IMR-90 (cell line): ENCODE data around the gene SIRT2. TPM values are rescaled to one million over a fixed set of nuclear protein-coding genes. Genes with fewer than 3 reads are reported as not detected.

Experiments
- ATAC-seq: fragments of 200-7000 bp; cut with Tn5 transposase; 2 replicates; pipeline ENCODE4 v1.9.1; 2020; ENCODE audit warnings: low read depth, mild to moderate bottlenecking, moderate library complexity
- BruUV-seq: library from RNA; stranded (reverse); fragments of 400-500 nt; replicated peaks from 2 replicates; lab custom pipeline; 2021; lab: Mats Ljungman, UMichigan
- CTCF ChIA-PET: fragments of 300-600 bp; formaldehyde crosslinking; extraction: SDS; loops from one replicate; lab custom pipeline; 2021; ENCODE audit warnings: antibody characterized with exemption; lab: Yijun Ruan, JAX
- POLR2A ChIA-PET: fragments of 300-600 bp; sonication (Branson Sonifier 250); formaldehyde crosslinking; loops from one replicate; lab custom pipeline; 2022; ENCODE audit warnings: antibody characterized with exemption; ENCODE audit not compliant: unreplicated experiment; lab: Charles Lee
- DNase-seq: peaks from one replicate; pipeline ENCODE4 v3.0.0; 2013
- H2AFZ ChIP-seq: replicated peaks from 2 replicates; pipeline ENCODE3; 2013; ENCODE audit warnings: low read length, mild to moderate bottlenecking; ENCODE audit not compliant: poor library complexity
- H2AK5ac ChIP-seq: 2 replicates; pipeline ENCODE4 v1.6.1; 2013; ENCODE audit warnings: low read depth, low read length, inconsistent platforms
- H2AK9ac ChIP-seq: replicated peaks from 2 replicates; pipeline ENCODE3; 2013; ENCODE audit warnings: mild to moderate bottlenecking, low read depth, low read length, moderate library complexity; ENCODE audit not compliant: poor library complexity
- H2BK120ac ChIP-seq: 2 replicates; pipeline ENCODE4 v1.6.1; 2013; ENCODE audit warnings: low read depth, low read length, inconsistent platforms
- H2BK15ac ChIP-seq: 3 replicates; pipeline ENCODE4 v1.6.1; 2013; ENCODE audit warnings: low read depth, low read length, inconsistent platforms
- H2BK20ac ChIP-seq: 2 replicates; pipeline ENCODE4 v1.6.1; 2013; ENCODE audit warnings: low read depth, mild to moderate bottlenecking, inconsistent platforms, low read length, moderate library complexity
- H2BK5ac ChIP-seq: 2 replicates; pipeline ENCODE4 v1.6.1; 2013; ENCODE audit warnings: mild to moderate bottlenecking, low read depth, low read length, inconsistent platforms; ENCODE audit not compliant: poor library complexity, severe bottlenecking
- H3K14ac ChIP-seq: replicated peaks from 2 replicates; pipeline ENCODE4 v1.6.1; 2013; ENCODE audit warnings: low read depth, low read length, inconsistent platforms
- H3K18ac ChIP-seq: 2 replicates; pipeline ENCODE4 v1.6.1; 2013; ENCODE audit warnings: low read depth, low read length, control low read depth
- H3K23ac ChIP-seq: 2 replicates; pipeline ENCODE4 v1.6.1; 2013; ENCODE audit warnings: low read depth, low read length, inconsistent platforms
- H3K27ac ChIP-seq: 2 replicates; pipeline ENCODE4 v1.5.1; 2013; ENCODE audit warnings: mild to moderate bottlenecking, control low read depth, low read length; ENCODE audit not compliant: insufficient read depth
- H3K27me3 ChIP-seq: 2 replicates; pipeline ENCODE4 v1.6.1; 2013; ENCODE audit warnings: low read length; ENCODE audit not compliant: control insufficient read depth, insufficient read depth
- H3K36me3 ChIP-seq: 2 replicates; pipeline ENCODE4 v1.6.1; 2013; ENCODE audit warnings: low read length, mixed read lengths; ENCODE audit not compliant: control insufficient read depth, insufficient read depth
- H3K4ac ChIP-seq: 2 replicates; pipeline ENCODE4 v1.6.1; 2013; ENCODE audit warnings: low read depth, low read length, inconsistent platforms
- H3K4me1 ChIP-seq: 2 replicates; pipeline ENCODE4 v1.6.1; 2013; ENCODE audit warnings: low read length, mixed read lengths; ENCODE audit not compliant: control insufficient read depth, insufficient read depth
- H3K4me2 ChIP-seq: 2 replicates; pipeline ENCODE4 v1.6.1; 2013; ENCODE audit warnings: low read depth, mild to moderate bottlenecking, control low read depth, low read length, moderate library complexity
- H3K4me3 ChIP-seq: 2 replicates; pipeline ENCODE4 v1.5.1; 2013; ENCODE audit warnings: low read depth, mild to moderate bottlenecking, control low read depth, low read length, moderate library complexity; ENCODE audit not compliant: insufficient read depth
- H3K56ac ChIP-seq: 2 replicates; pipeline ENCODE4 v1.6.1; 2013; ENCODE audit warnings: low read length, inconsistent platforms; ENCODE audit not compliant: insufficient read depth; ENCODE audit errors: extremely low read depth
- H3K79me1 ChIP-seq, 2 experiments: 2 replicates each; pipeline ENCODE4 v1.6.1; 2013; ENCODE audit warnings: low read length in 2 of 2, inconsistent platforms in 1 of 2, low read depth in 1 of 2
- H3K9ac ChIP-seq: 2 replicates; pipeline ENCODE4 v1.6.1; 2013; ENCODE audit warnings: low read depth, low read length, control low read depth
- H3K9me1 ChIP-seq: 2 replicates; pipeline ENCODE4 v1.6.1; 2013; ENCODE audit warnings: low read length, inconsistent platforms; ENCODE audit not compliant: insufficient read depth
- H3K9me3 ChIP-seq: 2 replicates; pipeline ENCODE4 v1.6.1; 2013; ENCODE audit warnings: low read length; ENCODE audit not compliant: control insufficient read depth, insufficient read depth
- H4K20me1 ChIP-seq: 2 replicates; pipeline ENCODE4 v1.6.1; 2013; ENCODE audit warnings: low read length, inconsistent platforms; ENCODE audit not compliant: insufficient read depth
- H4K5ac ChIP-seq: 2 replicates; pipeline ENCODE4 v1.6.1; 2013; ENCODE audit warnings: mild to moderate bottlenecking, low read depth, low read length, control low read depth
- H4K8ac ChIP-seq, 2 experiments: 2 replicates each; pipeline ENCODE4 v1.6.1; 2013; ENCODE audit warnings: low read depth in 2 of 2, low read length in 2 of 2, control low read depth in 1 of 2, inconsistent platforms in 1 of 2
- H4K91ac ChIP-seq: 2 replicates; pipeline ENCODE4 v1.6.1; 2013; ENCODE audit warnings: low read depth, low read length, inconsistent platforms; ENCODE audit not compliant: insufficient read depth
- POLR2A ChIP-seq: IDR thresholded peaks from 2 replicates; pipeline ENCODE4 v1.6.1; 2012; ENCODE audit warnings: mild to moderate bottlenecking, low read depth, low read length
- RCOR1 ChIP-seq: IDR thresholded peaks from 2 replicates; pipeline ENCODE4 v1.6.1; 2012; ENCODE audit warnings: mild to moderate bottlenecking, low read length, improper control_type of control experiment; ENCODE audit not compliant: insufficient replicate concordance
- SMC3 ChIP-seq: fragments of 150-350 bp; IDR thresholded peaks from 2 replicates; pipeline ENCODE4 v1.6.1; 2016; ENCODE audit warnings: low read depth, mild to moderate bottlenecking, antibody characterized with exemption, low read length, moderate library complexity
- WGBS, 2 experiments: methylation state at CpG; one replicate each; pipeline versions ENCODE4 v1.1.5 to v1.1.7; 2013; ENCODE audit warnings: missing lambda C conversion rate in 2 of 2; ENCODE audit not compliant: insufficient read length in 1 of 2; ENCODE audit errors: extremely low coverage in 2 of 2; 5-methylcytosine and 5-hydroxymethylcytosine counted together
- dilution Hi-C: fragments of 300-500 bp; cut with HindIII; formaldehyde crosslinking; loops from one replicate; pipeline ENCODE4 v1.14.3; 2018; ENCODE audit warnings: low sequenced_read_pairs; ENCODE audit not compliant: unreplicated experiment
- in situ Hi-C: fragments of 300-500 bp; cut with MboI; formaldehyde crosslinking; loops from 3 replicates; pipeline ENCODE4 v1.14.3; 2019; ENCODE audit warnings: low sequenced_read_pairs, inconsistent platforms, mixed read lengths
- intact Hi-C: fragments of 100-400 bp; cut with micrococcal nuclease; formaldehyde crosslinking; loops from 2 replicates; pipeline ENCODE4 v1.10.0; 2022
- polyA plus RNA-seq, 3 experiments: library from polyadenylated mRNA; depleted of rRNA; stranded (reverse); fragments of >200 nt; gene quantifications; 2 replicates each; pipeline ENCODE4 v1.2.3, GENCODE V29; 2012; ENCODE audit warnings: low replicate concordance in 1 of 3
- total RNA-seq: library from RNA; depleted of rRNA; stranded (reverse); fragments of >200 nt; gene quantifications from 2 replicates; pipeline ENCODE4 v1.2.3, GENCODE V29; 2012

SIRT2 gene
- total and polyA plus RNA-seq, 2 of the 4 experiments (the other 2 are of a cell fraction): 43.0 to 50.0 TPM

DNA sequence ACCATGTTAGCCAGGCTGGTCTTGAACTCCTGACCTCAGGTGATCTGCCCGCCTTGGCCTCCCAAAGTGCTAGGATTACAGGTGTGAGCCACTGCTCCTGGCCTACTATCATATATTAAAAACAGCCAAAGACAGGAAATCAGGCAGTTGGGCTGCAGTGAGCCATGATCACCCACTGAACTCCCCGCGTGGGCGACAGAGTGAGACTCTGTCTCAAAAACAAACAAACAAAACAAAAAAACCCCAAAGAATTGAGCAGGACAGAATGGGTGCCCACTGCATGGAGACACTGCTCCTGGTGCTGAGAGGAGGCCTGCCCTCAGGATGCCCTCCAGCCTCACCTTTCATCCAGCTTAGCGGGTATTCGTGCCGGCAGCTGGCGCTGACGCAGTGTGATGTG, 16.1 kb downstream of the SIRT2 start:
- no peak overlapping the region for H3K9ac ChIP-seq
- intact Hi-C loops: no loop called here
- no peak overlapping the region for H4K91ac ChIP-seq
- no peaks in the 10 kb centered on the region for H3K9me3 ChIP-seq
- POLR2A ChIA-PET: no interaction called here
- H3K4me1 ChIP-seq: no peaks in the 10 kb centered on the region
- no peak overlapping the region for H4K5ac ChIP-seq
- no peak overlapping the region for H3K18ac ChIP-seq
- no peak overlapping the region for H3K23ac ChIP-seq
- no TSS peak for BruUV-seq
- H4K20me1 ChIP-seq: no peaks in the 10 kb centered on the region; the same call in 1 of the 2 replicates
- H2BK5ac ChIP-seq: no peak overlapping the region
- no peaks in the 10 kb centered on the region for H3K9me1 ChIP-seq
- H3K4me3 ChIP-seq: no peak overlapping the region
- peaks cover 16% of the 10 kb centered on the region for H3K36me3 ChIP-seq
- in situ Hi-C loops: no loop called here
- no peak overlapping the region for H3K27ac ChIP-seq
- no peak overlapping the region for H2BK15ac ChIP-seq
- dilution Hi-C loops: no loop called here
- no peak overlapping the region for H3K4ac ChIP-seq
- no peak overlapping the region for H3K56ac ChIP-seq
- no peak overlapping the region for H2AFZ ChIP-seq
- H4K8ac ChIP-seq: no peak overlapping the region
- TF ChIP-seq RCOR1 (no peak), SMC3 (no peak), POLR2A (no peak)
- no peak overlapping the region for H2BK20ac ChIP-seq
- no peak overlapping the region for H2AK9ac ChIP-seq
- H2BK120ac ChIP-seq: no peak overlapping the region
- WGBS, 2 experiments: no CpG with 5 or more reads among the region's 9 CpGs
- DNase-seq (no peak), ATAC-seq (no peak)
- CTCF ChIA-PET: no interaction called here
- H3K79me1 ChIP-seq: no peaks in the 10 kb centered on the region
- no peak overlapping the region for H2AK5ac ChIP-seq
- H3K27me3 ChIP-seq: no peaks in the 10 kb centered on the region
- H3K14ac ChIP-seq: no peak overlapping the region
- H3K4me2 ChIP-seq: no peak overlapping the region
